Right atrium auricular region (tissue), 2 donors: ENCODE results near the gene COL23A1. TPM values are rescaled to one million over a fixed set of nuclear protein-coding genes. Genes with fewer than 3 reads are reported as not detected.

Experiments used
- DNase-seq: peaks from one replicate; pipeline ENCODE4 v3.0.0-alpha.2; 2019; ENCODE audit warnings: low spot score
- H3K27ac ChIP-seq, 2 donors: fragments of 200-600 bp; sonication (generic); 1 replicate in 1 of 2; 2 replicates in 1 of 2; pipeline ENCODE4 v1.5.1; 2016 to 2019
- H3K27me3 ChIP-seq, 2 donors: fragments of 200-600 bp; sonication (generic); one replicate each; pipeline versions ENCODE4 v1.5.1 to v1.6.0; 2017 to 2019
- H3K36me3 ChIP-seq: fragments of 200-600 bp; sonication (generic); one replicate; pipeline ENCODE4 v1.5.1; 2016
- H3K4me1 ChIP-seq, 2 donors: fragments of 200-600 bp; sonication (generic); one replicate each; pipeline versions ENCODE4 v1.5.1 to v1.6.0; 2017 to 2019
- H3K4me3 ChIP-seq, 2 donors: fragments of 200-600 bp; sonication (generic); 1 replicate in 1 of 2; 2 replicates in 1 of 2; pipeline ENCODE4 v1.5.1; 2017 to 2019; ENCODE audit warnings: mild to moderate bottlenecking in 1 of 2, moderate library complexity in 1 of 2
- H3K9me3 ChIP-seq, 2 donors: fragments of 200-600 bp; sonication (generic); one replicate each; pipeline ENCODE4 v1.5.1; 2019
- CTCF ChIP-seq, 2 donors: fragments of 200-600 bp; sonication (generic); IDR thresholded peaks; one replicate each; pipeline ENCODE4 v1.5.1; 2019; ENCODE audit warnings: antibody characterized with exemption in 2 of 2
- total RNA-seq, 2 donors: library from RNA; depleted of rRNA; stranded (reverse); fragments of >200 nt; gene quantifications; one replicate each; pipeline ENCODE4 v1.1.0, GENCODE V29; 2016

COL23A1 gene
- total RNA-seq, 2 donors from 2014 or later: 5.7 to 6.8 TPM

- no peak for TF ChIP-seq CTCF (IDR thresholded peaks at IDR 0.05)
- Histone ChIP-seq H3K36me3 (no peaks in the 10 kb centered on the region), H3K4me1 (no peaks in the 10 kb centered on the region), H3K27me3 (no peaks in the 10 kb centered on the region), H3K27ac (no peak overlapping the region), H3K4me3 (no peak overlapping the region), H3K9me3 (no peaks in the 10 kb centered on the region)
- DNase-seq: no peak
These were observed 276.0 kb downstream of the COL23A1 start for GRCh38 chr5:178314061-178314660.

- Histone ChIP-seq H3K27ac (no peak overlapping the region), H3K27me3 (no peaks in the 10 kb centered on the region), H3K36me3 (no peaks in the 10 kb centered on the region), H3K4me3 (no peak overlapping the region), H3K4me1 (no peaks in the 10 kb centered on the region), H3K9me3 (no peaks in the 10 kb centered on the region)
- no peak for TF ChIP-seq CTCF (IDR thresholded peaks at IDR 0.05)
- no peak for DNase-seq
These were observed 276.9 kb downstream of the COL23A1 start for GRCh38 chr5:178313316-178313715.

GRCh38 chr5:178312880-178313282, 277.3 kb downstream of the COL23A1 start:
- no peaks in the 10 kb centered on the region for H3K36me3 ChIP-seq
- no peak overlapping the region for H3K4me3 ChIP-seq
- H3K9me3 ChIP-seq: no peaks in the 10 kb centered on the region
- TF ChIP-seq CTCF (IDR thresholded peaks at IDR 0.05): no peak
- H3K27me3 ChIP-seq: no peaks in the 10 kb centered on the region
- DNase-seq: peak; percentile 72
- H3K27ac ChIP-seq: no peak overlapping the region
- no peaks in the 10 kb centered on the region for H3K4me1 ChIP-seq

GRCh38 chr5:178310130-178310865, 279.9 kb downstream of the COL23A1 start:
- TF ChIP-seq CTCF (IDR thresholded peaks at IDR 0.05): no peak
- no peaks in the 10 kb centered on the region for H3K9me3 ChIP-seq
- no peaks in the 10 kb centered on the region for H3K4me1 ChIP-seq
- no peaks in the 10 kb centered on the region for H3K27me3 ChIP-seq
- no peaks in the 10 kb centered on the region for H3K36me3 ChIP-seq
- DNase-seq: no peak
- no peak overlapping the region for H3K4me3 ChIP-seq
- no peak overlapping the region for H3K27ac ChIP-seq

GRCh38 chr5:178309271-178310013, 280.8 kb downstream of the COL23A1 start:
- H3K4me1 ChIP-seq: no peaks in the 10 kb centered on the region
- TF ChIP-seq CTCF (IDR thresholded peaks at IDR 0.05): peak in 1 of 2 donors; percentile 25
- H3K27ac ChIP-seq: no peak overlapping the region
- no peaks in the 10 kb centered on the region for H3K27me3 ChIP-seq
- DNase-seq: no peak
- H3K36me3 ChIP-seq: no peaks in the 10 kb centered on the region
- no peaks in the 10 kb centered on the region for H3K9me3 ChIP-seq
- no peak overlapping the region for H3K4me3 ChIP-seq
